Measurements from ENCODE around the gene OBSL1.

OBSL1 gene

DNA sequence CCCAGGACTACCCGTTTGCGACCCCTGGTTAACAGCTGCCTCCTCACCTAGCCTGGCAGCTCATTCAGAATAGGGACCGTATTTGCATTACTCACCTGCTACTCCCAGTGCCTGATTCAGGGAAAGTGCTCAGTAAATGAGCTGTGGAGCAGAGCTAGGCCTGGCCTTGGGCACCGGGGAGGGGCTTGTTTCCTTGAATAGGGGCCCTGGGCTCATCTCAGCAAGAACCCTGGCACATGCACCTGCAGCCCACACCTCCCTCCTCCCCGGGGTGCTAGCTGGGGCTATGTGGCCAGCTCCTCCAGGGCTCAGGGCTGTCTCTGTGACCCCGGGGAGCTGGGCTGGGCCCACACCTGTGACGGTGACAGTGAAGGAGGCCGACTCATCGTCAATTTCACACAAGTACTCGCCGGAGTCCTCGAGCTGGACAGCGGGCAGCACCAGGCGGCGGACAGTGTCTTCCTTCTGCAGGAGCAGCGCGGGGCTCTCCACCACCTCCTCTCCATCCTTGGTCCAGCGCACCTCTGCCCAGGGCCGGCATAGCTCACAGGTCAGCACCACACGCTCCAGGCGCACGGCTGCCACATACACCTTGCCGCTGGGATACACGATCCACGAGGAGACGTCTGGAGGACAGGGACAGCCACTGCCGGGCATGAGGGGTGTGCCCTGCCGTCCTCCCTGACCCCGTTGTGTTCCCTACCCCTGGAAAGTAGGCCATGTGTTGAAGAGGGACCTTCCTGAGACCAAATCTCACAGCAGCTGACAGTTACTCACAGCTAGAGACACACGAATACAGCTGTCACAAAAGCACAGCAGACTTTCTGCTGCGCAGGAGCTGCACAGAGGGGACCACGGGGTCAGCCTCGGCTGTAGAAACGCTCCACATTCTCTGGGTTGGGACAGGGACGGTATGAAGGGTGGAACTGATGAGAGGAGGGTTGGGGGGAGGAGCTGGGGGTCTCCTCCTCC is 9.0 kb downstream of the OBSL1 start:
- no peak for DNase-seq (ENCODE audit: low spot score)
- TF ChIP-seq, protein P1, sequence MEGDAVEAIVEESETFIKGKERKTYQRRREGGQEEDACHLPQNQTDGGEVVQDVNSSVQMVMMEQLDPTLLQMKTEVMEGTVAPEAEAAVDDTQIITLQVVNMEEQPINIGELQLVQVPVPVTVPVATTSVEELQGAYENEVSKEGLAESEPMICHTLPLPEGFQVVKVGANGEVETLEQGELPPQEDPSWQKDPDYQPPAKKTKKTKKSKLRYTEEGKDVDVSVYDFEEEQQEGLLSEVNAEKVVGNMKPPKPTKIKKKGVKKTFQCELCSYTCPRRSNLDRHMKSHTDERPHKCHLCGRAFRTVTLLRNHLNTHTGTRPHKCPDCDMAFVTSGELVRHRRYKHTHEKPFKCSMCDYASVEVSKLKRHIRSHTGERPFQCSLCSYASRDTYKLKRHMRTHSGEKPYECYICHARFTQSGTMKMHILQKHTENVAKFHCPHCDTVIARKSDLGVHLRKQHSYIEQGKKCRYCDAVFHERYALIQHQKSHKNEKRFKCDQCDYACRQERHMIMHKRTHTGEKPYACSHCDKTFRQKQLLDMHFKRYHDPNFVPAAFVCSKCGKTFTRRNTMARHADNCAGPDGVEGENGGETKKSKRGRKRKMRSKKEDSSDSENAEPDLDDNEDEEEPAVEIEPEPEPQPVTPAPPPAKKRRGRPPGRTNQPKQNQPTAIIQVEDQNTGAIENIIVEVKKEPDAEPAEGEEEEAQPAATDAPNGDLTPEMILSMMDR (IDR thresholded peaks at IDR 0.05; ENCODE audit: extremely low read depth, insufficient read depth, missing control alignments), result no peak
- in situ Hi-C loops (cut with MboI; ENCODE audit: low pct_unique_long_range_greater_than_20kb, low sequenced_read_pairs, unreplicated experiment), result no loop called here

DNA sequence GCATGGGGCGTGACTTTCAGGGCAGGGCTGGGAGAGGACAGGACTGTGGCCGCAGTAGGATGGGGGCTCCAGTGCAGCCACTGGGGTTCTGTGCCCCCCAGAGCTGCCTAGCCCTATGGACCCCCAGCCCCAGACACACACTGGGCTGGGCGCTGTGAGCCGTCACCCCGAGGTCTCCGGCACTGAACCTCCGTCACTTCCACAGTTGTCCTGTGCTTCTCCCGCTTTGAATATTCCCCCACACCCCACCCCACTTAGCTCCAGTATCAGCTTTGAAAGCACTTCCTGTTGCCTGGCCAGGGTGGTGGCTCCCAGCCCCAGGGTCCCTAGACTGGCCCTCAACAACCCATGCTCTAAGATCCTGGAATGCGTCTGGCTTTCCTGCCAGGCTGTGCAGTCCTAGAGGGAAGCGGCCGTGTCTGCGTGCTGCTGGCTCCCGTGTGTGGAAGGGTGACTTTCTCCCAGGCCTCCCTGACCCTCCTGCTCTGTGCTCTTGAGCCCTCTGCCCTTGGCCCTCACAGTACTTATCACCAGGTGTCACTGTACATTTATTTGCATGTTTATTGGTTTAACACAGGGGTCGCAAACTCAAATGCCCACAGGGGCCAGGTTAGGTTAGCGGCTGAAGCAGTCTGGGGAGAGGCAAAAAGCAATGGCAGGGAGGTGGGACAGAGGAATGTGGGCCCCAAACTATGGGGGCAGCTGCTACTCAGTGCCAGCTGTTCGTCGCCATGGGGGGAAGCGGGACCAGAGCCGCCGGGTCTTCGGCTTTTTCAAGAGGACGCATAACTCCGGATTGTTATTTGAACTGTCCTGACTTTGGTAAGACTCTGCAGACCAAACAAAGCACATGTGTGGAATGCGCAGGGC is 9.9 kb downstream of the OBSL1 start:
- no peak for DNase-seq (ENCODE audit: low spot score)
- TF ChIP-seq, protein P1 (IDR thresholded peaks at IDR 0.05; ENCODE audit: extremely low read depth, insufficient read depth, missing control alignments), result no peak
- in situ Hi-C loops (cut with MboI; ENCODE audit: low pct_unique_long_range_greater_than_20kb, low sequenced_read_pairs, unreplicated experiment), result no loop called here

DNA sequence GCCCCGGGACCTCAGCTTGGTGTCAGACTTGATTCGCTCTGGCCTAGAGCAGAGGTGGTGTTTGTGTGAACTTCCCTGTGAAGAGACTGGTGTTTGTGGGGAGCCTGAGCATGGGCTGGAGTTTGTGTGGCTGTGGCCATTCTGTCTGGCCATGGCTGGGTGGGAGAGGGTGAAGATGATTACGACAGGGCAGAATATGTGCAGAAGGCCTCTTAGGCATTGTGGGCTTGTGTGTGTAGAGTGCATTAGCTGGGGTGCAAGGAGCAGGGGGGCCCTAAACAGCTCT is 10.5 kb downstream of the OBSL1 start:
- DNase-seq (ENCODE audit: low spot score), result no peak
- TF ChIP-seq, protein P1 (IDR thresholded peaks at IDR 0.05; ENCODE audit: extremely low read depth, insufficient read depth, missing control alignments), result no peak
- in situ Hi-C loops (cut with MboI; ENCODE audit: low pct_unique_long_range_greater_than_20kb, low sequenced_read_pairs, unreplicated experiment), result no loop called here

DNA sequence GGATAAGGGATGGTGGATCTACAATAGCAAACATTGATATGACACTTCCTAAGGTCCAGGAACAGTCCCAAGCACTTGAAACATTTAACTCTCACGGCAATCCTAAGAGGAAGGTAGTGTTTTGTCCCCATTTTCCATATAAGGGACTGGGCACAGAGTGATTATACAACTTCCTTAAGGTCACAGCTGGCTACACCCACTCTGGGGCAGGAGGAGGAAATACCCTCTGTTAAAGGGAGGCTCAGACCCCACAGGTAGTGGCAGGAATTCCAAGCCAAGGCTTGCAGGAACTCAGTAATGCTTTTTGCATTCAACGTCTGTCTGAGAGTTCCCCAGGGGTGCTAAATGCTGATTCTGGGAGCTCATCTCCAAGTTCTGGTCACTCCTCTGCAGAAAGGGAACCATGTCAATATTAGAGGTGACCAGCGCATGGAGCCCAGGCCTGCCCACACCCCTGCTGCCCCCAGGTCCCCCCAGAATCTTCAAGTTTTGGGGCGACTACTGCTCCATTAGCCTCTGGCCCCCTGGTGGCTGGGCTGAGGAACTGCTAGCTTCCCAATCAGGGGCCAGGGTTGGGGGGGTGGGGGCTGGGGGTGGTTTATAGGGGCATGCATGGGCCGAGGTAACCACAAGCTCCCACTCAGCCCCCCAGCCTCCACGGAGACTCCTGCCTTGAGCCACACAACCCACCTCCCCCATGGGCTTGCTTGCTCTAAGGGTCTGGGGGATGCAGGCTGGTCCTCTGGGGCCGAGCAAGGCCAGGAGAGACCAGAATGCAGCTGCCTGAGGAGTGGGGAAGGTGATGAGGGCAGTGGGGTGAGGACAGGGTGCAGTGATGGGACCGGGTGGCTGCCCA is 11.1 kb downstream of the OBSL1 start:
- in situ Hi-C loops (cut with MboI; ENCODE audit: low pct_unique_long_range_greater_than_20kb, low sequenced_read_pairs, unreplicated experiment), result no loop called here
- peak; percentile 80 for DNase-seq (ENCODE audit: low spot score)
- TF ChIP-seq, protein P1 (IDR thresholded peaks at IDR 0.05; ENCODE audit: extremely low read depth, insufficient read depth, missing control alignments), result peak; percentile 69

DNA sequence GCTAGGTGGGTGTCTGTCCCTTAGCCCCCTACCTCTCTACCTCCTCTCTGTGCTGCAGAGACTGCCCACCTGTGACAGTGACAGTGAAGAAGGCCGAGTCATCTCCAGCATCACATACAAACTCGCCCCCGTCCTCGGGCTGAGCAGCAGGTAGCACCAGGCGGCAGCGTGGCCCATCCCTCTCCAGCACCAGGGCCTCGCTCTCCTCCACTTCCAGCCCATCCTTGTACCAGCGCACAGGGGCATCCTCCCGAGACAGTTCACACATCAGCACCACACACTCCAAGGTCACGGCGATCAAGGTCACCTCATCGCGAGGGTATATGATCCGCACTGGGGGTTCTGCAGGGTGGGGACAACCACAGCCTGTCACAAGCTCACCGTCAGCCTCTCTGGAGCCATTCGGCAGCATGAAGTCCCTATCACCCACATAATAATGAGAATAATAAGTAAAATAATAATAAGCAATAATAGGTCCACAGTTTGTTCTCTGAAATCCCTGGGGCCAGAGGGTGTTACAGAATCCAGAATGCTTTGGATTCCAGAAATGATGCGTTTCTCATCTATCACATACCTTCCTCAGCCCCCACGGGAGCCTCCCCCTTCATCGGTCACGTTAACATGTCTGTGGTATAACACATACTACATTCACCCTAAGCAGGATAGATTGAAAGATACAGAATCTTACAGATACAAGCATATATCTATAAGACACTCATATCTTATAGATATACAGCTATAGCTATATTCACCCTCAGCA is 12.0 kb downstream of the OBSL1 start:
- TF ChIP-seq, protein P1 (IDR thresholded peaks at IDR 0.05; ENCODE audit: extremely low read depth, insufficient read depth, missing control alignments), result no peak
- in situ Hi-C loops (cut with MboI; ENCODE audit: low pct_unique_long_range_greater_than_20kb, low sequenced_read_pairs, unreplicated experiment), result no loop called here
- DNase-seq (ENCODE audit: low spot score), result no peak
